Dermis blood vessel endothelial cell (primary cell): ENCODE results near the gene C7orf57. TPM values are rescaled to one million over a fixed set of nuclear protein-coding genes. Genes with fewer than 3 reads are reported as not detected.

Experiments
- DNase-seq: peaks from one replicate; pipeline ENCODE4 v3.0.0; 2010
- total RNA-seq: library from RNA; depleted of rRNA; stranded (reverse); fragments of >200 nt; gene quantifications from 2 replicates; pipeline ENCODE4 v1.2.3, GENCODE V29; 2014

C7orf57 gene
- total RNA-seq, 1 donor from 2014 or later = not detected

DNA sequence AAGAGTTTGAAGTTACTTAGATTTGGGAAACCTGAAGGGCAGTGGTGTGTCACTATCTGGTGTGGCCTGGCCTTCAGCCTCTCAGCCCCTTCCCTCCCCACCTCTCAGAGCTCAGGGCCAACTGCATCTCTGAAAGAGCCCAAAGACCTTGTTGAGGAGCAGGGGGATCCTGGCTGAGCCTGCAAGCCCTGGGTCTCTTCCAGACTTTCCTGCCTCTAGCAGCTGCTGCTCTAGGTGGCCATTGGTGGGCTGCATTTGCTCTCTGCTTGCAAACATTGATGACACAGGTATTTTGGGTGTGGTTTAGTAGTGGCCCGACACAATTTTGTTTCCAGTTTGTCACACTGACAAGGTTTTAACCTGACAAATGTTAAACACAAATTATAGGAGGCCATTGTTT lies 50.6 kb downstream of the C7orf57 start:
- DNase-seq = no peak

DNA sequence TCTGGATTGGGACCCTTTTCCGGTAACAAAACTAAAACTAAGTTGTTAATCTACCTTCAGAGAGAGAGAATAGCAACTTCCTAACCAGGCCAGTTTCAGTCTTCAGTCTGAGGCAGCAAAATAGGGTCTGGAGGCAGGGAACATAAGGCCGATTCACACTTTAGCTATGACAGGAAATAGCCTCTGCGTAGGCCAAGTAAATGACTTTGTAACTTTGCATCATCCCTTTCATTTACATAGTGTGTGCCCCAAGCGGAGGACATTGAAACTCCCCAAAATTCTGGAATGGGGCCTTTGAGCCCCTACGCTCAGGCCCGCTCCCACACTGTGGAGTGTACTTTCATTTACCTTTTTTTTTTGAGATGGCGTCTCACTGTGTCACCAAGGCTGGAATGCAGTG lies 52.0 kb downstream of the C7orf57 start:
- peak; percentile 65 for DNase-seq

DNA sequence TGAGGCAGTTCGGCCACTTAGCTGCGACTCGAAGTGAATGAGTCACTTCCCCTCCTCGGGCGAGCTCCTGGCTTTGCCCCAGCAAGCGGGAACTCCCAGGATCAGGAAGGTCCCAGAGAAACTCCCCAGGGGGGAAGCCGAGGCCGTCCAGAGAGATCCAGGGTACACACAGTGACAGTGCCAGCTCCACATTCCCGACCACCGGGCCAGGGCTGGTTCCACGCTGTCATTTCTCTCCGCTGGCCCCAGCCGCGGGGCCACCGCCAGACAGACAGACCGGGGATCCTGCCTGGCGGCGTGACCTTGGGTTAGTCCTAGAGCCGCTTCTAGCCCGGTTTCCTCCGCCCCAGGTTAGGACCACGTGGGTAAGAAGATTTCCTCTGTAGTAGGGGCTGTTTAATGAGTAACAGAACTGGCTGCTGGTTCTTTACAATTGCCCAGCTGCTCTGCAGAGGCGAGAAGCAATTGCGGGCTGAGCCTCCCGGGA lies 53.3 kb downstream of the C7orf57 start:
- DNase-seq = peak; percentile 93

DNA sequence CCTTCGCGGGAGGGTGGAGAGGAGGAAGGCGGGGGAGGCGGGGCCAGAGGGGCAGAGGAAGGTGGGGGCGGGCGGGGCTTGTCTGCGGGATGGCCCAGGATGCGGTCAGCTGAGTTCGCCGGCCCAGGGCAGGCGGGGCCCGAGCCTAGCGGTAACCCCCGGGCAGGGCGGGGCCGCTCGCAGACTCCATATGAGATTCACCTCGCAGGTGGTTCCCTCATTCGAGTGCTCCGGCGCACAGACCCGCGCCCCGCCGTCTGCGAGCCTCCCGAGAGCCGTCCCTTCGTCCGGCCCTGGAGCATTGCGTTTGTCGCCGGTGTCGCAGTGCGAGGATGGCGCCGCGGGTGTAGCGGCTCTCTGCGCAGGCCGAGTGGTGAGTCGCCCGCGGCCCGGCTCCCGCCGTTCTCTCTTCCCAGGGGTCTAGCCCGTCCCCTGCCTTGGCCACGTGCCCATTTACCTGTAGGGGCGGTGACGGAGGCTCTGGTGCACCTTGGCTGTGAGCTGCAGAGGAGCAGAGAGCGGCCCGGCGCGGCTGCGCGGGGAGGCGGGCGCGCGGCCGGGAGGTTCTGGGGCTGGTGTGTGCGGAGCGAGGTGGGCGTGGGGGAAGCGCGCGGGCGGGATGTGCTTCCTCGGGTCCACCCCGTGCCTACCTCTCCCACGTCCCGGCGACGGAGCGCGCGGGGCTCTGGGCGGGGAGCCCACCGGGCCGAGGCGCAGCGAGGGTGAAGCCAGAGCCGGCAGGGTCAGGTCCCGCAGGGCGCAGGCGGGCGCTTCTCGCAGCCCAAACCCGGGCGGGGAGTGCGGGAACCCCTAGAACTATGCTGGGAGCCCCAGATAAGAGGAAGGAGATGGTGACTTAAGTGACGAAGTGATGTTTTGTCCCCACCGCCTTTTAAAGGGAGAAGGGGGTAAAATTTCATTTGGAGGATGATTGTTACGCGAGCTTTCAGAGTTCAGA lies 54.0 kb downstream of the C7orf57 start, which contains the start of gene UPP1:
Gene UPP1, plus strand, starts transcription at position 220 of the 958 bp plus-strand sequence. CDS start 5,519 bp downstream, outside the sequence.
- peak; percentile 55 for DNase-seq

DNA sequence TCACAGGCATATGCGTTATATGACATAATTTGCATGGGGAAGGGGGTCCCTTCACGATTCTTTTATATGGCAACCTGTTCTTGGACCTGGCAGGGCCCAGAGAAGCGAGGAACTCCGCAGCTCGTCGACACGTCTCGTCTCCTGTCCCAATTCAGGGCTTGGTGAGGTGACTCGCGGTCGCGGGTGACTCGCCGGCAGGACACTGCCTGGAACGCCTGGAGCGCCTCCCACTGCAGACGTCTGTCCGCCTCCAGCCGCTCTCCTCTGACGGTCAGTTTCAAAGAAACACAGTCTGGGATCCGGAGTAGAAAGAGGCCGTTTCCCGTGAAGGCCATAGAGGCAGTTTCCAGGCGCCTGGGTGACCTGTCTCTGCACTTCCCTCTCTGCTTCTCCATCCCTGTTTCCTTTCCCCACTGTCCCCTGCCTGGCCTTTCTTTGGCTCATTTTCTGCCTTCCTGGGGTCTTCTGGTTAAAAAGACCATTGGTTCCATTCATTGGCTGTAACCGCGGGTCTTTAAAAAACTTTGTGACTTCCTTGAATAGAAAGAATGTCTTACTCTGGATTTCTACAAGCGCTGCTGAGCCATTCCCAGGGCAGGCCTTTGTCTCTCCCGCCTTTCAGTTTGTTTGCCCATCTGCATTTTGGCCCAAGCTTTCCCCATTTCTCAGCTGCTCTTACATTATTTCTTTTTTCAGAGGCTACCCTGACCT lies 54.9 kb downstream of the C7orf57 start:
- peak; percentile 73 for DNase-seq

DNA sequence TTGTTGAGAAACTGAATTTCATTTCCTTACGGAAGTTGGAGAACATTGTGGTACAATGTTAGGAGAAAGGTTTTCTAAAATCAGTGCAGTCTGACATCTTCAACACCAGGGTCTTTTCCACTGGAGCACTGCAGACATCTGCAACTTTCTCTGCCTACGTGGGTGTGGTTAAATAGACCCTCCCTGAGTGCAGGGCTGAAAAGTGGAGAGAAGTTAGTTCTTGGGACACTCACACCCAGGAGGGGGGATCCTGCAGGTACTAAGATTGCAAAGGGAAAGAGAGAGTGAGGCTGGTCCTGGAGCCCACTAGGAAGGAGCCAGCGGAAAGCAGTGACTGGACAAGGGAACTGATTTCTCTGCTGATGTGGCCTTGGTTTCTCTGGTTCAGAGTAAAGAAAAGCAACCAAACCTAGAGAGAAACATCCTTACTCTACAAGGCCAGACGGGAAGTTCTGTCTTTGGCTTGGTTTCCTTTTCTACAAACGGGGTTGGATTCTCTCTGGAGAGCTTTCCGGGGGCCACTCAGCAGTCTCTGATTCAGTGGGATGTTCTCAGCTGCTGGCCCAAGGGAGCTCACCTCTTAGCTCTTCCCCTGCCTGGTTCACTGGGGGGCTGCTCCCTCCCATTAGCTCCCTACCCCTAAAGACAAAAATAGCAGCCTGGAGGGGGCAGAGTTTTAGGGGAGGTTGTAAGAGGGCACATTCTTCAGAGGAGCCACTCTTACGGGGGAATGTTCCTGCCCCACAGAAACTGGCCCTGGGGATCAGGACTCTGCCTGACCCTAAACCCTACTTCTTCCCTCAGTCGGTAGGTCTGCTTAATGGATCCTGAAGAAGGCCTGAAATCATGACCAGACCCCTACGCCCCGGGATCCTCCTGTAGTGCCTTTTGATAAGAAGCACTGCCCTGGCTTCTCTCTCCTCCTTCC lies 56.4 kb downstream of the C7orf57 start:
- DNase-seq = no peak

DNA sequence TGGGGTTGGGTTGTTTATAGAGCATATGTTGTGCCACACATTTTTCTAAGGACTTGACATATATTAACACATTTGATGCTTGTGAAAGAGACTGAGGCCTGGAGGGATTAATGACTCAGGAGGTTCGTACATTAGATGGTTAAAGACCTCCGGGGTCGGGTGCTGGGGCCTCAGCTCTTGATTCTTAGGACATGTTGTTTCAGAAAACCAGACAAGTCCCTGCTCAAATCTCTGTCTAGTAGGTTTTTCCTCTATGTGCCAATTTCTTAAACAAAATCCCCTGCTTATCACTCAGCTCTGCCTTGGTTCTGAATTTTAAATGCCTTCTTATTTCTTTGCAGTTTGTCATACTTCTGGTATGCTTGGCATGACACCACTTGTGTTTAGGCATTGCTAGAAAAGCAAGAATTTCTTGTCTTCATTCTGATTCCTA lies 59.5 kb downstream of the C7orf57 start:
- no peak for DNase-seq

DNA sequence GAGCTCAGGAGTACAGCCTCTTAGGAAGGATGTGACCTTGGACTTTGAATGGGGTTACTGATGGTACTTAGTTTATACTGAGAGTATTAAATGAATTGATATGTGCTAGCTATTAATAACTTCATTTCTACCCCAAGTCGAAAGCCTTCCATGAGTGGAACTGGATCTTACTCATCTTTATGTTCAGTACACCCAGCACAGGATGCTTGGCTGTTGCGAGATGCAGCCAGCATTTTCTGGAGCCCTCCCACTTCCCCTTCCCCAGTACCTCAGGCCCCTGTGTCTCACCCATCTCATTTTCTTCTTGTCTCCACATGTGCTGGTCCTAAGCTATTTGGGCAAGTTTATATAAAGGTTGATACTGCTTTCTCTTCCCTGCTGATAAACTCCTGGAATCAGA lies 60.9 kb downstream of the C7orf57 start:
- DNase-seq = peak; percentile 32

DNA sequence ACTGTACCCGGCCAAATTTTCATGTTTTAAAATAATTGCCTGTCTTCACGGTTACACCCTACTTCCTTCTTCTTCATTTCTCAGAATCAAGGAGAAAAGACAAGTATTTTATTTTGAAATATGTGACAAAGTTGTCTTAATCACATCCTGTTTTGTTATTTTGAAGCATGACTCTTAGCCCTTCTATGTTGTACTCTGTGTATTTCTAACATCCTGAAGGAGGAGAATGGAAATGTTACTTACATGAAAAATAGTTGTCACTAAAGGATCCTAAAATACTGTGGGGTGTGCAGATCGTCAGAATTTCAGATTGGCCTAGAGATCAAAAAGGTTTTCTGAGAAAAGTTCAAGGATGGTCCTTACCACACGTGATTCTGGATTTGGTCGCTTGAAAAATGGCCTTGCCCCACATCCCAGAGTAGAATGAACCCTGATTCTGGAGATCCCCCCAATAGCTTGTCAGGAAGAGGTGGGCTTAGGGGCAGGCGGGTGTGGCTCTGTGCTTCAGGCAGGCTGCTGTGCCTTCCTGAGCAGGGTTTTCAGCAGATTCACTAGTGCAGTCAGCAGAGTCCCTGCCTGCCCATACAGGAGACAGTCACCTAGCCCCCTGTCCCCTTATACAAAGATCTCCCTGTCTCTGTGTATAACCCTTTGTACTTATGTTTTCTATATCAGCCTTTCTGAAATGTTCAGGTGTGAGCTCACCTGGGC lies 62.3 kb downstream of the C7orf57 start:
- DNase-seq = peak; percentile 35

DNA sequence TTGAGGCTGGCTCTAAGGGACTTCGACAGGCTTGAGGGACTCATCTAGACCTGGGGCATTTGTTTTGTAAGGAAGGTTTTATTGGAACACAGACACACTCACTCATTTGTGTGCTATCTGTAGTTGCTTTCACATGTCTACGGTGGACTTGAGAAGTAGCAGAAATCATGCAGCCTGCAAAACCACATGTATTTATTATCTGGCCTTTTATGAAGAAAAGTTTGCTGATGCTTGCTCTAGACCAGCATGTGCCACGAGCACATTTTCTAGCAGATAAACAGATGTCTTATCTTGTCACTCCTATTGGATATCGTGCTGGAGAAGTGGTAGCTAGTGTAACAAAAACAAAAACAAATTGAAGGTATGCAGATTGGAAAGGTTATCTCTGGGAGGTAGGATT lies 63.5 kb downstream of the C7orf57 start:
- DNase-seq = no peak

DNA sequence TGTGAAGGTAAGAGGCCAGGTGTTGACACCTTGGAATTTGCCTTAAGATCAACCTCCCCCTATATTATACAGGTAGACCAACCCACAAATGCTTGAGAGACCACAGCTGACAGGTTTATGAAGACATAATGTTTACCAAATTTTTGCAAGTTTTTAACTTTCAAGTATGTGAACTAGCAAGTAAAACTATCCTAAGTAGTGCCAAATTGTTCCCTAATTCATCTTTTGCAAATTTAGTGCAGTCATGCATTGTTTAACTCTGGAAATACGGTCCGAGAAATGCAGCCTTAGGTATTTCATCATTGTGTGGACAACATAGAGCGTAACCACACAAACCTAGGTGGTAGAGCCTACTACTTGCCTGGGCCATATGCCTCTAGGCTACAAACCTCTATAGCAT lies 64.4 kb downstream of the C7orf57 start:
- no peak for DNase-seq

DNA sequence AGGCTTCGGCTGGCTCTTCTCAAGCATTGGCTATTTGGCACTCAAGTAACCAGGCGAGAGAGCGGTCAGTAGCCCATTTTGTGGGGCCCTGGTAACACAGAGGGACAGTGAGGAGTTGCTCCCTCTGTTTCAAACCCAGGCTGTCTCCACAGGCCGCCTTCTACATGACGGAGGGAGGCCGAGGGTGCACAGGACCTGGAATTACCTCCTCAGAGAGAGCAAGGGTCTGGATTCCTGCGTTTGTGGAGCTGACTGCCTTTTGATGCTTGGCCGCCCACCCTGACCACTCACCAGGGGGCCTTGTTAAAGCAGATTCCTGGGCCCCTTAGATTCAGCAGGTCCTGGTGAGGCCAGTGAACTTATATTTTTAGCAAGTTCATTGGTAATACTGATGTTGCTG lies 66.0 kb downstream of the C7orf57 start:
- no peak for DNase-seq

DNA sequence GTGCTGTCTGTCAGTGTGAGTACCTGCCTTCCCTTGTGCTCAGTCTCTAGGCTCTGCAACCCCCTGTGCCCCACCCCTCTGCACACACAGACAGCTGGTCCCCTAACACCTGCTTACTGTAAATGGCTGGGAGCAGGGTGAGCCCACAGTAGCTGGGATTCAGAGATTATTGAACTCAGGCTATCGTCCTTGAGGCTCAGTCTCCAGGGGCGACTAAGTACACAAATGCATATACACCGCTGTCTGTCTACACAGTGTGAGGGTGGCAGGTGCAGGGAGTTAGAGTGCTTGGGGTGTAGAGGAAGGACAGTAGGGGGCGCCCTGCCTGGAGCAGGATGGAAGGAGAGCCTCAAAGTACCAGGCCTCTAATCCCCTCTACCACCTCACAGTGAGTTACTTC lies 66.6 kb downstream of the C7orf57 start:
- peak; percentile 42 for DNase-seq

DNA sequence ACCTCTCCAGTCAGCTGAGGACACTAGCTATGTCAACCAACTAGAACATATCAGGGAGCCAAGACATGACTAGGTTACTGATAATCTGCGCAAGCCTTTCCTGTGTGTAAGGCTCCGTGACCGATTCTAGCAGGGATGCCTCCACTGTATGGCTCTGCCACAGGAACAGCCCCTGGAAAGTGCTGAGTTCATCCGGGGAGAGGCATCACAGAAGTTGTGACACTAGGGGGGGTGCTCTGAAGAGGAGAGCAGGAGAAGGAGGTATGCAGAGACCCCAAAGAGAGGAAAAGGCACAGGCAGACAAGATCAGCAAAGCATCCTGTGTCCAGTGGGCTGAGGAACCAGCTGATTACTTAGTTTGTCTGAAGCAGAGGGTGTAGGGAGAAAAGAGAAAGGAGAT lies 67.2 kb downstream of the C7orf57 start:
- no peak for DNase-seq

DNA sequence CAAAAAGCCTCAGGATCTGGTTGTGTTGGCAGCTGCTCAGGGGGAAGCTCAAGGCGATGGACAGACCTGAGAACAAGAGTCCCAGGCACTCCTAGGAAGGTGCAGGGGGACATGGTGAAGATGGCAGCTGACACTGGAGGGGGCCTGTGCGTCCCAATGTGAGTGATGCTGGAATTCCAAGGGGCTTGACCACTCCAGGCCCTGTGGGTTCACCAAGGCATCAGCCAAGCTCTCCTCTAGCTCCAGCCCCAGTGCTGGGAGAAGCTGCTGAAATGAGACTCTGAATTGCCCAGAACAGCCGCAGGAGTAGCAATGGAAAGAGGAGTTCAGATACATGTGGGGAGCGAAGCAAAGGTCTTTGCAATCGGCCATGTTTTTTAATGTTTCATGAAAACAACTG lies 69.7 kb downstream of the C7orf57 start:
- DNase-seq = no peak

DNA sequence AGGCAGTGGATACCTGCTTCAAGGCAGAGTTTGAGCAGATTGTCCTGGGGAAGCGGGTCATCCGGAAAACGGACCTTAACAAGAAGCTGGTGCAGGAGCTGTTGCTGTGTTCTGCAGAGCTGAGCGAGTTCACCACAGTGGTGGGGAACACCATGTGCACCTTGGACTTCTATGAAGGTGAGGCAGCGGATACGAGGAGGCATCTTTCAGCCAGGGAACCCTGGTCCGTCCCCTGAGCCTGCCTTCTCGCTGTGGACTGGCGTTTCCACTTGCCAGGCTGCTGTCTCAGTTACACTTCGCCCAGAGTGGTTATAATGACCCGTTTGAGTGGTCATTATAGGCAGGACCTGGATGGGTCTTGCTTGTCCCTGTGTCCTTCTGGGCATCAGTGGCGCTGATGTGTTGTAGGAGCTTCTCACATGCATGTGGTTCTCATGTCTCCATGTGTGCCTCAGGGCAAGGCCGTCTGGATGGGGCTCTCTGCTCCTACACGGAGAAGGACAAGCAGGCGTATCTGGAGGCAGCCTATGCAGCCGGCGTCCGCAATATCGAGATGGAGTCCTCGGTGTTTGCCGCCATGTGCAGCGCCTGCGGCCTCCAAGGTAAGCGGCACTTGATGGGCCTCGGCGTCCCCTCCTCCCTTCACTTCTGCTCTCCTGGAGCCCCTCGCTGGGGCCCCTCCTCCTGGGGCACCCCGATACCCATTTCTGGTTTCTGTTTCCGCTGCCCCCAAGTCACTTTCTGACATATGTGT lies 71.7 kb downstream of the C7orf57 start:
- DNase-seq = no peak

DNA sequence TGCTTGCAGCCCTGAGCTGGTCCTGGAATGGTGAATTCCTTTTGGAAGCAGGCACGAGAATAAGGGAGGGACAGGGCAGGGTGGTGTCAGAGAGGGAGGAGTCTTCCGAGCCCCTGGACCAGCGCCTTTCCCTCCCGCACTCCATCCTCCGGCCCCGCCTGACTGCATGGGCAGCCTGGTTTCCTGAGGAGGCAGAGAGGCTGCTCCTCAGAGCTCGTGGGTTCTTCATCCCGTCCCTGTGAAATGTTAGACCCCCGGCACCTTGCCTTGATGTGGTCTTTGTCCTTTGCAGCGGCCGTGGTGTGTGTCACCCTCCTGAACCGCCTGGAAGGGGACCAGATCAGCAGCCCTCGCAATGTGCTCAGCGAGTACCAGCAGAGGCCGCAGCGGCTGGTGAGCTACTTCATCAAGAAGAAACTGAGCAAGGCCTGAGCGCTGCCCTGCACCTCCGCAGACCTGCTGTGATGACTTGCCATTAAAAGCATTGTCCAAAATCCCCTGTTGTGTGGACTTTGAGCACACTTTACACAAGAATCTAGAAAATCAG lies 72.7 kb downstream of the C7orf57 start:
- no peak for DNase-seq

DNA sequence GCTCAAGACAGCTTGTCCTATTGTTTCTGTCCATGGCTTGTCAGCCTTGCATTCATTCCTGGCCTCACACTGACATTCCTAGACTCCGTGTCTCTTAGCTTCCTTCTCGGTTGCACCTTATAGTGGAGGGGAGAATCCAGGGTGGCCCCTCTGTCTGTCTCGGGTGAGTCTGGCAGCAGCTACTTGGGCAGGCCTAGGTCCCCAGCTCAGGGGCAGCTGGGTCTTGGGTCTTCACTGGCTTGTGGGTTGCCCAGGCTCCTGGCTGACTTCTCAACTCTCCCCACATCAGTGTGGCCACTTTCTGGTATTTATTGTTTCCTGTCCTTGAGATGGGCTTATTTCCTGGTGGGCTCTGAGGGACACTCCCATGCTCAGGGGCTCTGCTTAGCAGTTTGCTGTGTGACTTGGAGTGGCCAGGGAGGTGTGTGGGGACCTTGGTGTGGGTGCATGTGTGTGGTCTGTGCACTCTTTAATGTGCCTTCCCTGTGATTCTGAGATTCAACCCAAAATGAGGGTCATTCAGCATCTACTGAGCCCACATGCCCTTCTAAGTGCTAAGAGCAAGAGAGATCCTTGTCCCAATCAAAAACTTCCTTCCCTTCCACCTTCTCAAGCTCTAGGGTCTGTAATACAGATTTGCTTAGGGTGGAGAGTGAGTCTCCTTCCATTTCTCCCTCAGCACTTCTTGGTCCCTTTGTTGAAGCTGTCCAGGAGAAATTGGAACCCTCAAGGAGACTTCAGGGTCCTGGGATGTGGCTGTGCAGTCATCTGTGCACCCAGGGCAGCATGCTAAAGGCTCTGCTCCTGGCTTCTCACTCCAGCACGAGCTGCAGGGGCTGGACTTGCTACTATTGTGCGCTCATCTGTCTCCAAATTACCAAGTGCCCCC lies 73.9 kb downstream of the C7orf57 start:
- no peak for DNase-seq

DNA sequence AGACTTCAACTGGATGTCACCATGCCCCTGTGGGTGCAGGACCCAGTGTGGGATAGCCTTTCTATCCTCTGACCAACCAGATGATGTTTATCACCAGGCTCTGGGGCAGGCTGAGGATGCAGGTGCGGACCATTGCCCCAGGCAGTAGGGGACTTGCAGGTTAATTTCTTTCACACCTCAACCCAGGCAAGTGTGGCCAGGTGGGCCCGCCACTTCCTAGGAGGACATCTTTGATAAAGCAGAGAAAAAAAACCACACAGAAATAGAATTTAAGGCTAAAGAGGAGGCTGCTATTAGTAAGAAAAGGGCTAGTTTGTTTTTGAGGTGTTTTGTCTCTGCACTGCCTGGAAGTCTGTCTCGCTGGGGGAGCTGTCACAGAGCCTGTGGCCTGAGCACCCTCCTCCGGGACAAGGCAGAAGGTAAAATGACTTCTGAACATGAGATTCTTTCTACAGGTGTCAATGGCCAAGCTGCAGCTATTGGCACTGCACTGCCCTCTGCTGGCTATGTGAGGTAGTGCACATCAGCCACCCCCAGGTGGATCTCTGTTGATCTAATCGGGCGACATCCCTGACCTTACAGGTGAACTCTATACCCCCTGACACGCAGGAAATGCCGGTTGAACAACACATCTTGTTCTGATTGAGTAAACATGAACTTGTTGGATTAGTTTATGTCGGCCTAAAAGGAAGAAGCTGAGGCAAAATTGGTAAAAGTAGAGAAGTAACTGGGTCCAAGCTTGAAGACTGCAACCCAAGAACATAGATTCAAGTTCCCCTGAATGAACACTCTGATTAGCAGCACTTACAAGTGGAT lies 74.7 kb downstream of the C7orf57 start:
- peak; percentile 75 for DNase-seq
